Neural cell (in vitro differentiated cells): ENCODE measurements around the gene PYGB.

ENCODE experiments used
- CTCF ChIP-seq: fragments of 450-650 bp; IDR thresholded peaks from 2 replicates; pipeline ENCODE4 v1.5.1; 2014; ENCODE audit warnings: antibody characterized with exemption, mild to moderate bottlenecking, moderate library complexity; ENCODE audit not compliant: poor library complexity, severe bottlenecking
- EP300 ChIP-seq: fragments of 450-650 bp; conservative IDR thresholded peaks from 2 replicates; pipeline ENCODE4 v1.6.1; 2014; ENCODE audit warnings: antibody characterized with exemption, mild to moderate bottlenecking, moderate library complexity; ENCODE audit not compliant: poor library complexity, severe bottlenecking
- EZH2 ChIP-seq: fragments of 200-600, 300-800 bp; shearing (Covaris generic), sonication (generic); IDR thresholded peaks from 2 replicates; pipeline ENCODE4 v1.6.1; 2014; ENCODE audit warnings: antibody characterized with exemption, low read length, borderline replicate concordance, mild to moderate bottlenecking; ENCODE audit not compliant: insufficient read depth, poor library complexity, severe bottlenecking
- REST ChIP-seq: IDR thresholded peaks from 2 replicates; pipeline ENCODE4 v1.6.1; 2012; ENCODE audit warnings: borderline replicate concordance
- SMC3 ChIP-seq: fragments of 450-650 bp; conservative IDR thresholded peaks from 2 replicates; pipeline ENCODE4 v1.6.1; 2014; ENCODE audit warnings: antibody characterized with exemption, mild to moderate bottlenecking, moderate library complexity; ENCODE audit not compliant: poor library complexity

GRCh38 chr20:25214426-25214790 is 33.5 kb upstream of the PYGB start:
- no peak for TF ChIP-seq REST
- no peak for TF ChIP-seq CTCF
- TF ChIP-seq SMC3: no peak
- no peak for TF ChIP-seq EZH2
- TF ChIP-seq EP300: no peak
